ENCODE results near the gene SIM1. TPM values are rescaled to one million over a fixed set of nuclear protein-coding genes. Genes with fewer than 3 reads are reported as not detected.

SIM1 gene
- total RNA-seq, 1 experiment from 2014 or later, result not detected

- BruUV-seq (replicated peaks), result no TSS peak
- CTCF ChIA-PET, result no interaction called here
- ATAC-seq (no peak), DNase-seq (ENCODE audit: low read depth, low spot score) (no peak)
- no peaks in the 10 kb centered on the region for H3K36me3 ChIP-seq (ENCODE audit: control insufficient read depth, insufficient read depth, low read length)
- H3K27me3 ChIP-seq (ENCODE audit: control insufficient read depth, insufficient read depth, low read length), result no peaks in the 10 kb centered on the region
- no peaks in the 10 kb centered on the region for H3K4me1 ChIP-seq (ENCODE audit: control insufficient read depth, insufficient read depth, low read length)
- no peaks in the 10 kb centered on the region for H3K9me3 ChIP-seq (ENCODE audit: control insufficient read depth, insufficient read depth, low read depth, low read length)
- no peak for TF ChIP-seq POLR2AphosphoS5 (IDR thresholded peaks at IDR 0.05; ENCODE audit: low read depth, low read length)
- TF ChIP-seq TCF7L2 (IDR thresholded peaks at IDR 0.05; ENCODE audit: low read depth, low read length), result no peak
- no peak for TF ChIP-seq REST (IDR thresholded peaks at IDR 0.05; ENCODE audit: insufficient read depth in 1 of 2, low read depth in 2 of 2, low read length in 1 of 2)
- no peak for TF ChIP-seq CTCF (IDR thresholded peaks at IDR 0.05)
- no peak for TF ChIP-seq SIN3A (IDR thresholded peaks at IDR 0.05; ENCODE audit: borderline replicate concordance, insufficient read depth, low read depth, low read length)
- in situ Hi-C loops (cut with HindIII; ENCODE audit: low pct_unique_long_range_greater_than_20kb, low sequenced_read_pairs), result no loop called here
- intact Hi-C loops (cut with micrococcal nuclease; ENCODE audit: unreplicated experiment), result no loop called here
- H3K27ac ChIP-seq (ENCODE audit: low read length), result no peak overlapping the region
- H3K4me3 ChIP-seq (ENCODE audit: low read depth in 2 of 2, low read length in 2 of 2), result no peak overlapping the region
- POLR2A ChIA-PET, result no interaction called here
Measured at GRCh38 chr6:100392423-100392822, 72.3 kb downstream of the SIM1 start.

GRCh38 chr6:100388868-100389519, 75.7 kb downstream of the SIM1 start:
- in situ Hi-C loops (cut with HindIII; ENCODE audit: low pct_unique_long_range_greater_than_20kb, low sequenced_read_pairs) (no loop called here), intact Hi-C loops (cut with micrococcal nuclease; ENCODE audit: unreplicated experiment) (no loop called here)
- CTCF ChIA-PET, result no interaction called here
- no peaks in the 10 kb centered on the region for H3K4me1 ChIP-seq (ENCODE audit: control insufficient read depth, insufficient read depth, low read length)
- H3K36me3 ChIP-seq (ENCODE audit: control insufficient read depth, insufficient read depth, low read length), result no peaks in the 10 kb centered on the region
- H3K27ac ChIP-seq (ENCODE audit: low read length), result no peak overlapping the region
- no peak for TF ChIP-seq SIN3A (IDR thresholded peaks at IDR 0.05; ENCODE audit: borderline replicate concordance, insufficient read depth, low read depth, low read length)
- no peak for TF ChIP-seq CTCF (IDR thresholded peaks at IDR 0.05)
- no peak for TF ChIP-seq REST (IDR thresholded peaks at IDR 0.05; ENCODE audit: insufficient read depth in 1 of 2, low read depth in 2 of 2, low read length in 1 of 2)
- TF ChIP-seq TCF7L2 (IDR thresholded peaks at IDR 0.05; ENCODE audit: low read depth, low read length), result no peak
- TF ChIP-seq POLR2AphosphoS5 (IDR thresholded peaks at IDR 0.05; ENCODE audit: low read depth, low read length), result no peak
- no peak for ATAC-seq
- H3K4me3 ChIP-seq (ENCODE audit: low read depth in 2 of 2, low read length in 2 of 2), result no peak overlapping the region
- POLR2A ChIA-PET, result no interaction called here
- no peaks in the 10 kb centered on the region for H3K9me3 ChIP-seq (ENCODE audit: control insufficient read depth, insufficient read depth, low read depth, low read length)
- H3K27me3 ChIP-seq (ENCODE audit: control insufficient read depth, insufficient read depth, low read length), result no peaks in the 10 kb centered on the region
- BruUV-seq (replicated peaks), result no TSS peak
- DNase-seq (ENCODE audit: low read depth, low spot score), result no peak

All from Panc1 (cell line).